HEK293 (cell line): ENCODE results near the gene CYP26A1.

ENCODE experiments used
- ATF2 ChIP-seq: fragments of 450-650 bp; formaldehyde crosslinking; IDR thresholded peaks from 2 replicates; pipeline ENCODE4 v1.5.1; 2016; ENCODE audit warnings: missing biosample characterization, missing genetic modification characterization, low read depth
- CTCF ChIP-seq: fragments of 450-650 bp; formaldehyde crosslinking; IDR thresholded peaks from 2 replicates; pipeline ENCODE4 v1.5.1; 2016; ENCODE audit warnings: missing biosample characterization, missing genetic modification characterization
- ELK4 ChIP-seq: IDR thresholded peaks from 2 replicates; pipeline ENCODE4 v1.6.1; 2011; ENCODE audit warnings: mild to moderate bottlenecking, low read depth, low read length, borderline replicate concordance
- PATZ1 ChIP-seq: fragments of 450-650 bp; formaldehyde crosslinking; IDR thresholded peaks from 2 replicates; pipeline ENCODE4 v1.5.1; 2016; ENCODE audit warnings: missing biosample characterization, missing genetic modification characterization
- SALL2 ChIP-seq: fragments of 450-650 bp; formaldehyde crosslinking; IDR thresholded peaks from 2 replicates; pipeline ENCODE4 v1.5.0; 2017; ENCODE audit warnings: missing biosample characterization, mild to moderate bottlenecking, missing genetic modification characterization, borderline replicate concordance
- ZBTB1 ChIP-seq: fragments of 450-650 bp; formaldehyde crosslinking; IDR thresholded peaks from 2 replicates; pipeline ENCODE4 v1.5.1; 2016; ENCODE audit warnings: missing biosample characterization, missing genetic modification characterization
- ZNF114 ChIP-seq: fragments of 450-650 bp; formaldehyde crosslinking; IDR thresholded peaks from 2 replicates; pipeline ENCODE4 v1.5.0; 2017; ENCODE audit warnings: missing biosample characterization, missing genetic modification characterization
- ZNF184 ChIP-seq: fragments of 450-650 bp; IDR thresholded peaks from 2 replicates; pipeline ENCODE4 v1.5.1; 2018; ENCODE audit warnings: missing biosample characterization, mild to moderate bottlenecking, missing genetic modification characterization
- ZNF274 ChIP-seq, 2 experiments: fragments of 200-500 bp in 1 of 2; fragments of 450-650 bp in 1 of 2; sonication (Bioruptor generic) in 1 of 2; formaldehyde crosslinking in 1 of 2; IDR thresholded peaks; 2 replicates each; pipeline versions ENCODE4 v1.5.1 to v1.6.1; 2014 to 2016; ENCODE audit warnings: borderline replicate concordance in 1 of 2, inconsistent platforms in 1 of 2, low read length in 1 of 2, missing biosample characterization in 1 of 2, missing genetic modification characterization in 1 of 2
- ZNF501 ChIP-seq: fragments of 450-650 bp; formaldehyde crosslinking; IDR thresholded peaks from 2 replicates; pipeline ENCODE4 v1.5.1; 2016; ENCODE audit warnings: missing biosample characterization, missing genetic modification characterization
- ZNF768 ChIP-seq: fragments of 450-650 bp; formaldehyde crosslinking; IDR thresholded peaks from 2 replicates; pipeline ENCODE4 v1.5.1; 2018; ENCODE audit warnings: missing biosample characterization, mild to moderate bottlenecking, missing genetic modification characterization

GRCh38 chr10:93123766-93124165, 50.1 kb downstream of the CYP26A1 start:
- TF ChIP-seq ZNF501 = no peak
- TF ChIP-seq ATF2 (tag by site-specific recombination) = no peak
- TF ChIP-seq SALL2 (tag by site-specific recombination) = no peak
- TF ChIP-seq CTCF (tag by site-specific recombination) = no peak
- TF ChIP-seq PATZ1 = no peak
- no peak for TF ChIP-seq ZBTB1 (tag by site-specific recombination)
- TF ChIP-seq ZNF274 (IDR thresholded peaks at IDR 0.05; ENCODE audit: low read length) = no peak
- no peak for TF ChIP-seq ZNF274 (tag by site-specific recombination; IDR thresholded peaks at IDR 0.05; ENCODE audit: borderline replicate concordance)
- no peak for TF ChIP-seq ELK4
- no peak for TF ChIP-seq ZNF114 (tag by site-specific recombination)
- TF ChIP-seq ZNF768 (tag by site-specific recombination) = no peak
- TF ChIP-seq ZNF184 (tag by site-specific recombination) = no peak
